Measurements from ENCODE around the gene MSRB3.
"Not testable (repeated sequence)": the region's sequence is repeated elsewhere in the genome, so short reads cannot be mapped to it uniquely, and the experiment has no call there.

The MSRB3 gene

GRCh38 chr12:65403188-65403587 lies 124.7 kb downstream of the MSRB3 start:
- DNase-seq (ENCODE audit: low spot score) = no peak

GRCh38 chr12:65407388-65408149 lies 129.1 kb downstream of the MSRB3 start:
- DNase-seq (ENCODE audit: low spot score) = no peak

GRCh38 chr12:65408441-65408840 lies 130.0 kb downstream of the MSRB3 start:
- no peak for DNase-seq (ENCODE audit: low spot score)

GRCh38 chr12:65409726-65410125 lies 131.2 kb downstream of the MSRB3 start:
- DNase-seq (ENCODE audit: low spot score) = no peak

GRCh38 chr12:65411171-65411570 lies 132.7 kb downstream of the MSRB3 start:
- no peak for DNase-seq (ENCODE audit: low spot score)

- no peak for DNase-seq (ENCODE audit: low spot score)
Measured at GRCh38 chr12:65414526-65414925, 136.0 kb downstream of the MSRB3 start.

GRCh38 chr12:65415826-65416225 lies 137.3 kb downstream of the MSRB3 start:
- no peak for DNase-seq (ENCODE audit: low spot score)

GRCh38 chr12:65419284-65420072 lies 141.0 kb downstream of the MSRB3 start:
- DNase-seq (ENCODE audit: low spot score) = no peak

- DNase-seq (ENCODE audit: low spot score) = no peak
Measured at GRCh38 chr12:65420941-65421340, 142.5 kb downstream of the MSRB3 start.

- no peak for DNase-seq (ENCODE audit: low spot score)
Measured at GRCh38 chr12:65427646-65428045, 149.2 kb downstream of the MSRB3 start.

- DNase-seq (ENCODE audit: low spot score) = no peak
Measured at GRCh38 chr12:65430006-65430405, 151.5 kb downstream of the MSRB3 start.

- no peak for DNase-seq (ENCODE audit: low spot score)
Measured at GRCh38 chr12:65430571-65431306, 152.3 kb downstream of the MSRB3 start.

- no peak for DNase-seq (ENCODE audit: low spot score)
Measured at GRCh38 chr12:65432114-65432513, 153.6 kb downstream of the MSRB3 start.

- no peak for DNase-seq (ENCODE audit: low spot score)
Measured at GRCh38 chr12:65432651-65433050, 154.2 kb downstream of the MSRB3 start.

GRCh38 chr12:65434737-65435136 lies 156.3 kb downstream of the MSRB3 start:
- no peak for DNase-seq (ENCODE audit: low spot score)

GRCh38 chr12:65443038-65443437 lies 164.6 kb downstream of the MSRB3 start:
- no peak for DNase-seq (ENCODE audit: low spot score)

GRCh38 chr12:65444996-65445395 lies 166.5 kb downstream of the MSRB3 start:
- DNase-seq (ENCODE audit: low spot score) = no peak

GRCh38 chr12:65446901-65447300 lies 168.4 kb downstream of the MSRB3 start:
- DNase-seq (ENCODE audit: low spot score) = no peak

GRCh38 chr12:65449400-65449799 lies 170.9 kb downstream of the MSRB3 start:
- DNase-seq (ENCODE audit: low spot score) = no peak

GRCh38 chr12:65450625-65451024 lies 172.1 kb downstream of the MSRB3 start:
- no peak for DNase-seq (ENCODE audit: low spot score)

GRCh38 chr12:65454115-65454787 lies 175.8 kb downstream of the MSRB3 start:
- no peak for DNase-seq (ENCODE audit: low spot score)

GRCh38 chr12:65457341-65457740 lies 178.9 kb downstream of the MSRB3 start:
- not testable (repeated sequence) for DNase-seq (ENCODE audit: low spot score)
